Muscle layer of duodenum (tissue), 2 donors: ENCODE measurements around the gene FAM193A.

Experiments used
- H3K27ac ChIP-seq: one replicate; pipeline ENCODE4 v1.7.0; 2013; ENCODE audit warnings: mild to moderate bottlenecking, low read length
- H3K27me3 ChIP-seq: one replicate; pipeline ENCODE4 v1.7.0; 2013; ENCODE audit warnings: low read depth, mild to moderate bottlenecking, control low read depth, low read length
- H3K36me3 ChIP-seq, 2 donors: one replicate each; pipeline ENCODE4 v1.7.0; 2013; ENCODE audit warnings: low read length in 2 of 2, control low read depth in 1 of 2, mild to moderate bottlenecking in 1 of 2; ENCODE audit not compliant: insufficient read depth in 2 of 2, control insufficient read depth in 1 of 2
- H3K4me1 ChIP-seq, 2 donors: one replicate each; pipeline ENCODE4 v1.7.0; 2013; ENCODE audit warnings: low read length in 2 of 2, mild to moderate bottlenecking in 2 of 2, control low read depth in 1 of 2, moderate library complexity in 1 of 2; ENCODE audit not compliant: insufficient read depth in 2 of 2, control insufficient read depth in 1 of 2
- H3K4me3 ChIP-seq, 2 donors: one replicate each; pipeline ENCODE4 v1.7.0; 2013; ENCODE audit warnings: low read length in 2 of 2, low read depth in 1 of 2, mild to moderate bottlenecking in 1 of 2
- H3K9me3 ChIP-seq, 2 donors: one replicate each; pipeline ENCODE4 v1.7.0; 2013; ENCODE audit warnings: low read length in 2 of 2, control low read depth in 1 of 2, mild to moderate bottlenecking in 1 of 2; ENCODE audit not compliant: control insufficient read depth in 1 of 2
- donor health status: healthy.

FAM193A gene

DNA sequence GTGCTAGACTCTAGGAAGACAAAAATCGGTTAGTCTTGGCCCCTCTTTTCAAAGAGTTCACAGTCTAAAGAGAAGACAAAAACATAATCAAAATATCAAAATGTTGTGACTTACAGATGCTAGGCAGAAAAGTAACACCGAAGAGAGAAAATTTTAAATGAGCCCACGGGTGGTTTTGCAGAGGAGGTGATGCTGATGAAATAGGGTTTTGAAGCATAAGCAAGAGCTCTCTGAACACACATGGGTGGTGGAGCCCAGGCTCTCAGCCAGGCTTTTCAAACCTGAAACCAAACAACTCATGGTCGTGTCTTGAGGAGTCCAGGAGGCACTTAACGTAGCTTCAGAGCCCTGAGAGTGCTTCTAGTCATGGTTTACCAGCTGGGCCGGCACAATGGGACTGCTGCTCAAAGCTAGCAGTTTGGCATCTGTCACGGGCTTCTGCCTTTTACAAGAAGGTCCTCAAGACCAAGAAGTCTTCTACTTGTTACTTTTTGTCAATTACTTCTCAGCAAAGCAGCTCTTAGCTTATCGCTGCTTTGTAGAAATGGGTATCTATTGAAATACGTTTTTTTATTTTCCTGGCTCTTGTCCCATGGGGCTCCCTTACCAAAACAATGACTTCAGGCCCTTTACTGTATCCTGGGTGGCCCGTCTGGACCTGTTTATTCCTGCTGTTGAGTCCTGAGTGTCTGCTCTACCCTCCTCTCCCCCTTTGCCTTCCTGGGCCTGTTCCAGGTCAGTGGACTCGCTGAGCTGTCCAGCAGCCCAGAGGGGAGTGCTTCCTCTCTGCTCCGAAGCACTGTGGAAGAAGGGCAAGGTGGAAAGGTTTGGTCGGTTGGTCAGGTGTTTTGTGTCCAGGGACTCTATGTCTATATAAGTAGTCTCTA, 150.2 kb downstream of the FAM193A start:
- Histone ChIP-seq H3K36me3 (peaks cover 49 to 69% of the 10 kb centered on the region in 2 donors), H3K27ac (no peak overlapping the region)

DNA sequence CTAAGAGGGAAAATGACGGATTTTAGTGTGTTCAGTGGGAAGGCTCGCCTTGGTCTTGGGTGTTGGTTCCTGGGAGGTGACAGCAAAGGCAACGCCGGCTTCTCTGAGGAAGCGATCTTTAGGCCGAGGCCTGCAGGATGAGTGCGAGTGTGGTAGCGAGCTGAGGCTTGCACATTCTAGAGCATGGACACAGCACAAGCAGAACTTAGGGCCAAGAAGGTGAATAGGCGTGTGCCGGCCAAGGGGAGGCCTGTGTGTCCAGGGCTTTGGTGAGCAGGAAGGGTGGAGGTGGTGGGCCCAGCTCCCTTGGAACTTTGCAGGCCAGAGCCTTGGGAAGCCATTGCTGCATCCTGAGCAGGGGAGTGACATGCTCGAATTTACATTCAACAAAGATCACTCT, 151.8 kb downstream of the FAM193A start:
- no peak overlapping the region for H3K4me3 ChIP-seq
- H3K4me1 ChIP-seq, result no peaks in the 10 kb centered on the region
- H3K27ac ChIP-seq, result no peak overlapping the region
- H3K36me3 ChIP-seq, result peaks cover 62 to 78% of the 10 kb centered on the region in 2 donors
- no peaks in the 10 kb centered on the region for H3K9me3 ChIP-seq
- no peaks in the 10 kb centered on the region for H3K27me3 ChIP-seq

More for the DNA sequence above, 150.2 kb downstream of the FAM193A start:
- Histone ChIP-seq H3K4me3 (no peak overlapping the region), H3K9me3 (no peaks in the 10 kb centered on the region), H3K27me3 (no peaks in the 10 kb centered on the region), H3K4me1 (no peaks in the 10 kb centered on the region)

DNA sequence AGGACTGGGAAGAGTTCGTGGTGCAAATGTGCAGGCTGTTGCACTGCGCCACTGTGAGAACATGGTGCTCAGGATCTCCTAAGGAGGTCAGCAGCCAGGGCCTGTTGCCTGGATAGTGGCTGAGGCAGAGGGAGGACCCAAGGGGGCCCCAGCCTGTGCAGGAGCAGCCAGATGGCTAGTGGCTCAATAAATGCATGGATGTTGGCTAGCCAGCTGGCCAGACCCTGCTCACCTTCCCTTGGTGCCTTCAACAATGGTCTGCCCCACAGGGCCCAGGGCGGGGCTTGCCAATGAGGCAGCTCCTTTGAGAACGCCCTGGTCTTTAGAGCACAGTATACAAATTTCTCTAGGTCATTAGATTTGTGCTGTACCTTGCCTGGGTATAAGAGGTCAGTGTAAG, 152.2 kb downstream of the FAM193A start:
- Histone ChIP-seq H3K27ac (no peak overlapping the region), H3K9me3 (no peaks in the 10 kb centered on the region), H3K4me3 (no peak overlapping the region), H3K4me1 (no peaks in the 10 kb centered on the region), H3K36me3 (peaks cover 66 to 82% of the 10 kb centered on the region in 2 donors), H3K27me3 (no peaks in the 10 kb centered on the region)

DNA sequence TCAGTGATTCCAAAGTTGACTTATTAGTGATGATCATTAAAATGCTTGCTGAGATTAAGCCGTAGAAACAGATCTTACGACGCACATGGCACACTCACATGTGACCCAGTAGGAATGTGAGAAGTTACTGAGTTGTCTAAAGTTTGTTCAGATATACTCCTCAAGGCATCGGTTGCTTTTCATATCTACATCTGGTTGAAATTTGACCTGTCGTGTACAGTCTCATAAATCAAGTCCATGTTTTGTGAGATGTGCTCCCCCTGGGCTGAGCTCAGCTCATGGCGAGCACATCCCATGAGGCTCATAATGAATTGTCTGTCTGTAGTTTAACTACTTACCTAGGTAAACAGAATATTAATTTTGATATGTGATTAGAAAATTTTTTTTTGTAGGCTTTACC, 152.7 kb downstream of the FAM193A start:
- H3K9me3 ChIP-seq, result no peaks in the 10 kb centered on the region
- no peaks in the 10 kb centered on the region for H3K27me3 ChIP-seq
- peaks cover 69 to 83% of the 10 kb centered on the region in 2 donors for H3K36me3 ChIP-seq
- H3K27ac ChIP-seq, result no peak overlapping the region
- H3K4me1 ChIP-seq, result no peaks in the 10 kb centered on the region
- H3K4me3 ChIP-seq, result no peak overlapping the region

DNA sequence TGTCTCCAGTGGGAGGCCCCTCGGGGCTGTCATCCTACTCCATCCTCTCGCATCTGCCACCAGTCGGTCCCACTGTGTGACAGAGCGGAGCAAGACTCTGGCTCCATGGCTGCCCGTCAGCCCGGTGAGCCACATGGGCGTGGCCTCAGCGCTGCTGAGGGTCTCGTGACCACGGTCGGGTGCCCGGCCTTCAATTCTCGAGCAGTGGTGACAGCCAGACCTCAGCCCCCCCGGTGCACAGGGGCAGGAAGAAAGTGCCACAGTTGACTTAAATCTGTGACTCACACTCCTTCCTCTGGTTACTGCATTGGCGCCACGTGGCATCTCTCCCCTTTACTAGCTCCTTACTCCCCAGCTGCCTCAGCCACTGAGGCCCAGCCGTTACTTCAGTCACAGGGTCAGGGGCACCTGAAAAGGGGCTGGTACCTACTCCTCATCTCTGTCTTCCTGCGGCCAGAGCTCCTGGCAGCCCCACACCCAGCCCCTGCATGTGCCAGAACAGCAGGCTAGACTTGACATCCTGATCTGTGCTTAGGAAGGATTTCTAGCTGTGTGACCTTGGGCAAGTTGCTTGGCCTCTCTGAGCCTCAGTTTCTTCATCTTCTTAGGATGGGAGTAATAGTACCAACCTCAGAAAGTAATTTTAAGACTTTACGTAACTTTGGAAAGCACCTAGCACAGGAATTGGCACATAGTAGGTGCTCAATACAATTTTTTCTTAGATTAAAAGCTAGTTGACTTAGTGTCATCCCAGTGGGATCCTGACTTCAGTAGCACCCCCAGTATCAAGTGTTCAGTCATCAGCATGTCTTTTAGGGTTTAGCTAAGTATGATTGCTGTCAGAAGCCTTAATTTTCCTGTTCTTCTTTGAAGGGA, 153.6 kb downstream of the FAM193A start:
- H3K4me3 ChIP-seq, result no peak overlapping the region
- no peaks in the 10 kb centered on the region for H3K4me1 ChIP-seq
- H3K27ac ChIP-seq, result no peak overlapping the region
- no peaks in the 10 kb centered on the region for H3K27me3 ChIP-seq
- peaks cover 68 to 85% of the 10 kb centered on the region in 2 donors for H3K36me3 ChIP-seq
- no peaks in the 10 kb centered on the region for H3K9me3 ChIP-seq

DNA sequence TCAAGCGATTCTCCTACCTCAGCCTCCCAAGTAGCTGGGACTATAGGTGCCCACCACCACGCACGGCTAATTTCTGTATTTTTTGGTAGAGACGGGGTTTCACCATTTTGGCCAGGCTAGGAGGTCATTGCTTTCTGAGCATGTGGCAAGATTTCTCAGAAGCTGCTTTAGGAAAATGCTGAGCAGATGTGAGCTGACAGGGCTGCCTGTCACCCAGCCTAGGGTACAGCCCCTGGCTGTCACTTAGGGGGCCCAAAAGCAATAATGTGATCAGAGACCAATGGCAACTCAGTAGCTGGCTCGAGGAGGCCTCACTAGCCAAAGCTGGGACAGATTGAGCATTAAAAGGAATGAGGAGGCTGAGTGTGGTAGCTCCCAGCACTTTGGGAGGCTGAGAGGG, 154.9 kb downstream of the FAM193A start:
- Histone ChIP-seq H3K36me3 (peaks cover 63 to 84% of the 10 kb centered on the region in 2 donors), H3K27me3 (no peaks in the 10 kb centered on the region), H3K9me3 (no peaks in the 10 kb centered on the region), H3K27ac (no peak overlapping the region), H3K4me3 (no peak overlapping the region), H3K4me1 (no peaks in the 10 kb centered on the region)

DNA sequence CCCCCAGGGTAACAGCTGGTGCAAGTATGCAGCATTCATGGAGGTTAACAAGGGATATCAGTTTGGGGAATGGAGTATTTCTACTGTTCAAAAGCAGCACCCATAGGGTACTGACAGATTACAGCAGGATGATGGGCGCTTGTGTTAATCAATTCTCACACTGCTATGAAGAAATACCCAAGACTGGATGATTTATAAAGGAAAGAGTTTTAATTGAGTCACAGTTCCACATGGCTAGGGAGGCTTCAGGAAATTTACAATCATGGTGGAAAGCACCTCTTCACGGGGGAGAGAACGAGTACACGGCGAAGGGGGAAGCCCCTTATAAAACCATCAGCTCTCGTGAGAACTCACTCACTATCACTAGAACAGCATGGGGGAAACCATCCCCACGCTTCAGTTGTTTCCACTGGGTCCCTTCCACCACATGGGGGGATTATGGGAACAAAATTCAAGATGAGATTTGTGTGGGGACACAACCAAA, 155.5 kb downstream of the FAM193A start:
- Histone ChIP-seq H3K9me3 (no peaks in the 10 kb centered on the region), H3K27me3 (no peaks in the 10 kb centered on the region), H3K27ac (no peak overlapping the region), H3K4me1 (no peaks in the 10 kb centered on the region), H3K4me3 (no peak overlapping the region), H3K36me3 (peaks cover 62 to 84% of the 10 kb centered on the region in 2 donors)

DNA sequence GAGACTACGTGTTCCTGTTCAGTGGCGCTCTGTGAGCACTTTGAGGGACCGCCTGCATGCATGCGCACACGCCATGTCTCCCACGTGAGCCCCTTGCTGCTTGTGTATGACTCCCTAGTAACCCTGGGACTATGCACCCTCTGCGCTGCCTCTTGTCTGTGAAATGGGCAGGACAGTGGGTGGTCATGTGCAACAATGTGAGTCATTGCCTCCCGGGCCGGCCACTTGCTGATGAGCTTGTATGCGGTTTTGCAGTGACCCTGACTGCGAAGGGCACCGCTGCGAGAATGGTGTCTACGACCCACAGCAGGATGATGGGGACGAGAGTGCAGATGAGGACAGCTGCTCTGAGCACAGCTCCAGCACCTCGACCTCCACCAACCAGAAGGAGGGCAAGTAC, 158.2 kb downstream of the FAM193A start:
- peaks cover 80 to 87% of the 10 kb centered on the region in 2 donors for H3K36me3 ChIP-seq
- no peaks in the 10 kb centered on the region for H3K27me3 ChIP-seq
- no peak overlapping the region for H3K4me3 ChIP-seq
- no peaks in the 10 kb centered on the region for H3K9me3 ChIP-seq
- no peak overlapping the region for H3K27ac ChIP-seq
- H3K4me1 ChIP-seq, result no peaks in the 10 kb centered on the region

DNA sequence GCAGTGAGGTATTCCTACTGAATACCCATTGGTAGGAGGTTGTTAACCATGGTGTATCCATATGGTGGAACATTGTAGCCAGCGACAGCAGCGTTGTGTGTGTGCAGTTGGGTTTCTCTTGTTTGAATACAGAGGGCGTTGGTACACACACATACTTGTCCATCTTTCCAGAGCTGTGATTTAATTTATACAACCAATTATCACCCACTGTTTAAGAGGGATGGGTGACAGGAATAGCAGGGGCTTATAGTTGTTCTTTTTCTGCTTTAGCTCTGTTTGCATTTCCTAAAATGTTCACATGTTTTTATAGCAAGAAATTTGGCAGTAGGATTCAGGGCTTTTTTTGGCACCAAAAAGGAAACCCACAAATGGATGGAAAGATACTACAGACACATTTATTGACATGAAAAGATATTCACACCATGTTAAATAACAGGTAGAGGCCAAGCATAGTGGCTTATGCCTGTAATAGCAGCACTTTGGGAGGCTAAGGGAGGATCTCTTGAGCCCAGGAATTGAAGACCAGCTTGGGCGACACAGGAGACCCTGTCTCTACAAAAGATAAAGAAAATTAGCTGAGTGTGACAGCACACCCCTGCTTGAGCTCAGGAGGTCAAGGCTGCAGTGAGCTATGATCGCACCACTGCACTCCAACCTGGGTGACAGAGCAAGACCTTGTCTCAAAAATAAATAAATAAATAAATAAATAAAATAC, 159.1 kb downstream of the FAM193A start:
- Histone ChIP-seq H3K4me1 (no peaks in the 10 kb centered on the region), H3K36me3 (peaks cover 81 to 87% of the 10 kb centered on the region in 2 donors), H3K27me3 (no peaks in the 10 kb centered on the region), H3K4me3 (no peak overlapping the region), H3K27ac (no peak overlapping the region), H3K9me3 (no peaks in the 10 kb centered on the region)

DNA sequence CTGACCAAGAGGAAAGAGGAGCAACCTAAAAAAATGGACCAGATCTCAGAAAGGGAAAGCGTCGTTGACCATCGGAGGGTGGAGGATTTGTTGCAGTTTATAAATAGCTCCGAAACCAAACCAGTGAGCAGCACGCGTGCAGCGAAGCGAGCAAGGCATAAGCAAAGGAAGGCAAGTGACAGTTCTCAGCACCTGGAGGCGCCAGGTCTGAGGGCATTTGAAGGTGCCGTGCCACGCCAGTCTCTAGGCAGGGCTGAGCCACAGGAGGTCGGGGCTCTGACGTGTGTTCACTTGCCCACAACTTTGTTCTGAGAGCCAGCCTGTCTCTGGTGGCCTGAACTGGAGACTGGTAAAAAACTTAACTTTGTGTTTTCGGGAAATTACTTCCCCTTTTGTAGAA, 160.0 kb downstream of the FAM193A start:
- Histone ChIP-seq H3K9me3 (no peaks in the 10 kb centered on the region), H3K27ac (no peak overlapping the region), H3K27me3 (no peaks in the 10 kb centered on the region), H3K4me1 (no peaks in the 10 kb centered on the region), H3K4me3 (no peak overlapping the region), H3K36me3 (peaks cover 75 to 87% of the 10 kb centered on the region in 2 donors)

DNA sequence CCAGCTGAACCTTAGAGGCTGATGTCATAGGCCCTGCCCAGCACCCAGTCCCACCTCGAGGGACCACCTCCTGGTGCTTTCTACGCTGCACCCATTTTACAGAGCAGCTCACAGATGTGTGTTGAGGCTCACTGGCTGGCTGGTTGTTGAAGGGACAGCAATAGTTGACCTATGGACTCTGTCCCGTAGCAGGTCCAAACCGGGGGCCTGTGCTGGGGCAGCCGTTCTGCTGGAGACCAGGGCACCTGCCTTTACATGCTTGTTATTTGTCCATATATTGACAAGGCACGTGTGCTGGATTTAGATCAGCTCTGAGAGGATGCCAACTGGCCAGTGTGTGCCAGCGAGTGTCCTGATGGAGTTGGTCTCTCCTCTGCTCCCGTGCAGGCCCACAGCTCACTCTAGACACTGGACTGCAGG, 161.6 kb downstream of the FAM193A start:
- Histone ChIP-seq H3K36me3 (peaks cover 76 to 89% of the 10 kb centered on the region in 2 donors), H3K27me3 (no peaks in the 10 kb centered on the region), H3K27ac (no peak overlapping the region), H3K9me3 (no peaks in the 10 kb centered on the region), H3K4me3 (no peak overlapping the region), H3K4me1 (no peaks in the 10 kb centered on the region)
